ENCODE measurements around the gene SYPL2. TPM values are rescaled to one million over a fixed set of nuclear protein-coding genes. Genes with fewer than 3 reads are reported as not detected.

The SYPL2 gene
- total and polyA plus RNA-seq, 7 experiments from 2014 or later, result 0.43 TPM; not detected in 6

DNA sequence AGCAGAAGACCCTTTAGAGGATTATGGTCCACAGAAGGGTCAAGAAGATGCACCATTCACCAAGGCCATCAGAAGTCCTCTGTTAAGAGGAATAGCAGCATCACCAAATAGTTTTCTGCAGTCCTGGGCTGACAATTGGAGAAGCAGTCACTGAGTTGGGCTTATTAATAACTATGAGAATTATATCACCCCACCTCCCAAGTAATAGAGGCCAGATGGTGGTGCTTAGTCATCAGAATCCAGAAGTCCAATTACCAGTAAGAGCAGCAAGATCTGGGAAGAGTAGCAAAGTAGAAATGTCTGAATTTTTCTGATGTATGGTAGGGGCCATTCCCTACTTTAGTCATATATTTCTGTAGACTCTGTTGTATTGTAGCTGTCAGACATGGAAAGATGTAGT, 34.0 kb upstream of the SYPL2 start:
- Mint-ChIP-seq H3K36me3 (peaks cover 0 to 5% (median 1%) of the 10 kb centered on the region in 5 donors), H3K4me3 (no peak overlapping the region), H3K27me3 (peaks cover 6 to 13% (median 7%) of the 10 kb centered on the region in 5 donors), H3K4me1 (peaks cover 1 to 4% (median 3%) of the 10 kb centered on the region in 7 donors), H3K9me3 (peaks cover 0 to 6% (median 0%) of the 10 kb centered on the region in 11 donors), H3K27ac (no peak overlapping the region)
- no peak for ATAC-seq
- no peak for DNase-seq
- CTCF ChIA-PET, result no interaction called here
- Histone ChIP-seq H3K4me1 (ENCODE audit: control insufficient read depth in 2 of 2, insufficient read depth in 2 of 2, low read length in 2 of 2) (peaks cover 0 to under 1% of the 10 kb centered on the region in 2 donors), H3K27me3 (ENCODE audit: control insufficient read depth in 2 of 2, insufficient read depth in 2 of 2, low read length in 2 of 2) (no peaks in the 10 kb centered on the region), H3K4me3 (ENCODE audit: low read length) (no peak overlapping the region), H3K36me3 (ENCODE audit: control insufficient read depth in 2 of 3, insufficient read depth in 3 of 3, low read length in 3 of 3) (no peaks in the 10 kb centered on the region), H3K27ac (ENCODE audit: low read depth, low read length) (no peak overlapping the region), H3K9me3 (ENCODE audit: control insufficient read depth in 2 of 3, low read length in 3 of 3) (no peaks in the 10 kb centered on the region)
- intact Hi-C loops (cut with micrococcal nuclease), result no loop called here
- POLR2A ChIA-PET, result no interaction called here

DNA sequence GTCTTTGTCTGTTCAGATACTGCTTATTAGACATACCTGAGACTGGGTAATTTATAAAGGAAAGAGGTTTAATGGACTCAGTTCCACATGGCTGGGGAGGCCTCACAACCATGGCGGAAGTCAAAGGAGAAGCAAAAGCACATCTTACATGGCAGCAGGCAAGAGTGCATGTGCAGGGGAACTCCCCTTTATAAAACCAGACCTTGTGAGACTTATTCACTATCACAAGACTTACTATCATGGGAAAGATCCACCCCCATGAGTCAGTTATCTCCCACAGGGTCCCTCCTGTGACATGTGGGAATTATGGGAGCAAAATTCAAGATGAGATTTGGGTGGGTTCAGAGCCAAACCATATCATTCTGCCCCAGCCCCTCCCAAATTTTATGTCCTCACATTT, 33.0 kb upstream of the SYPL2 start:
- H3K27ac Mint-ChIP-seq, result no peak overlapping the region
- peaks cover 0 to 6% (median 0%) of the 10 kb centered on the region in 11 donors for H3K9me3 Mint-ChIP-seq
- Histone ChIP-seq H3K36me3 (ENCODE audit: control insufficient read depth in 2 of 3, insufficient read depth in 3 of 3, low read length in 3 of 3) (no peaks in the 10 kb centered on the region), H3K27ac (ENCODE audit: low read depth, low read length) (no peak overlapping the region), H3K27me3 (ENCODE audit: control insufficient read depth in 2 of 2, insufficient read depth in 2 of 2, low read length in 2 of 2) (no peaks in the 10 kb centered on the region), H3K4me1 (ENCODE audit: control insufficient read depth in 2 of 2, insufficient read depth in 2 of 2, low read length in 2 of 2) (no peaks in the 10 kb centered on the region), H3K4me3 (ENCODE audit: low read length) (no peak overlapping the region), H3K9me3 (ENCODE audit: control insufficient read depth in 2 of 3, low read length in 3 of 3) (no peaks in the 10 kb centered on the region)
- DNase-seq, result no peak
- no peak overlapping the region for H3K4me3 Mint-ChIP-seq
- no peak for ATAC-seq
- peaks cover 0 to 5% (median 1%) of the 10 kb centered on the region in 5 donors for H3K36me3 Mint-ChIP-seq
- peaks cover 6 to 13% (median 7%) of the 10 kb centered on the region in 5 donors for H3K27me3 Mint-ChIP-seq
- intact Hi-C loops (cut with micrococcal nuclease), result no loop called here
- H3K4me1 Mint-ChIP-seq, result no peaks in the 10 kb centered on the region
- POLR2A ChIA-PET, result no interaction called here
- CTCF ChIA-PET, result no interaction called here

GRCh38 chr1:109434484-109434883, 31.9 kb upstream of the SYPL2 start:
- Mint-ChIP-seq H3K4me3 (no peak overlapping the region), H3K27ac (no peak overlapping the region), H3K9me3 (peaks cover 0 to 6% (median 0%) of the 10 kb centered on the region in 11 donors), H3K36me3 (peaks cover 0 to 5% (median 0%) of the 10 kb centered on the region in 5 donors), H3K4me1 (no peaks in the 10 kb centered on the region), H3K27me3 (peaks cover 6 to 13% (median 7%) of the 10 kb centered on the region in 5 donors)
- intact Hi-C loops (cut with micrococcal nuclease), result no loop called here
- DNase-seq (no peak), ATAC-seq (no peak)
- Histone ChIP-seq H3K27ac (ENCODE audit: low read depth, low read length) (no peak overlapping the region), H3K9me3 (ENCODE audit: control insufficient read depth in 2 of 3, low read length in 3 of 3) (no peaks in the 10 kb centered on the region), H3K27me3 (ENCODE audit: control insufficient read depth in 2 of 2, insufficient read depth in 2 of 2, low read length in 2 of 2) (no peaks in the 10 kb centered on the region), H3K36me3 (ENCODE audit: control insufficient read depth in 2 of 3, insufficient read depth in 3 of 3, low read length in 3 of 3) (no peaks in the 10 kb centered on the region), H3K4me1 (ENCODE audit: control insufficient read depth in 2 of 2, insufficient read depth in 2 of 2, low read length in 2 of 2) (no peaks in the 10 kb centered on the region), H3K4me3 (ENCODE audit: low read length) (no peak overlapping the region)
- POLR2A ChIA-PET, result no interaction called here
- CTCF ChIA-PET, result no interaction called here

DNA sequence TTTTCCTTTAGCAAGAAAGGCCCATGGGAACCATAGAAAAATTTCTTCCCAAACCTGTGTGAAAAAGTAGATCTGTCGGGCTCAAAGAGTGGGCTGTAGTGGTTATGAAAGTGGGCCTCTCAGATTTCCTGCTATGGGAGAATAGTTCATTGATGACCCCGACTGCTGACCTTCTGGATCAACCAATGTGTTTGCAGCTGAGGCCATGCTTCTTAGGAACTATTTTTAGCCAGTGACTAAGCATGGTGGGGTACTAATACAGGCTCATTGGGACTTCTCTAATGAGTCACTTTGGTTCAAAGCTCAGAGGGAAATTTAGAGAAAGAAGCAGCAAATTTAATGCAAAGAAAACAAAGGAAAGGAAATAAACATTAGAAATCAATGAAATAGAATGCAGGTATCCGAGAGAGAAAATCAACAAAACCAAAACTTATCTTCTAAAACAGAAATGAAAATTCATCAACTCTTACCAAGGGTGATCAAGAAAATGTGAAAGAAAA, 27.5 kb upstream of the SYPL2 start:
- Mint-ChIP-seq H3K4me3 (no peak overlapping the region), H3K36me3 (peaks cover 0 to 5% (median 0%) of the 10 kb centered on the region in 5 donors), H3K4me1 (no peaks in the 10 kb centered on the region), H3K9me3 (peaks cover 0 to 6% (median 0%) of the 10 kb centered on the region in 11 donors), H3K27ac (no peak overlapping the region), H3K27me3 (peaks cover 6 to 13% (median 6%) of the 10 kb centered on the region in 5 donors)
- DNase-seq (no peak), ATAC-seq (no peak)
- Histone ChIP-seq H3K9me3 (ENCODE audit: control insufficient read depth in 2 of 3, low read length in 3 of 3) (no peaks in the 10 kb centered on the region), H3K36me3 (ENCODE audit: control insufficient read depth in 2 of 3, insufficient read depth in 3 of 3, low read length in 3 of 3) (no peaks in the 10 kb centered on the region), H3K4me1 (ENCODE audit: control insufficient read depth in 2 of 2, insufficient read depth in 2 of 2, low read length in 2 of 2) (no peaks in the 10 kb centered on the region), H3K27me3 (ENCODE audit: control insufficient read depth in 2 of 2, insufficient read depth in 2 of 2, low read length in 2 of 2) (peaks cover 0 to 5% of the 10 kb centered on the region in 2 donors), H3K27ac (ENCODE audit: low read depth, low read length) (no peak overlapping the region), H3K4me3 (ENCODE audit: low read length) (no peak overlapping the region)
- ChIA-PET POLR2A (no interaction called here), CTCF (no interaction called here)
- intact Hi-C loops (cut with micrococcal nuclease), result no loop called here

DNA sequence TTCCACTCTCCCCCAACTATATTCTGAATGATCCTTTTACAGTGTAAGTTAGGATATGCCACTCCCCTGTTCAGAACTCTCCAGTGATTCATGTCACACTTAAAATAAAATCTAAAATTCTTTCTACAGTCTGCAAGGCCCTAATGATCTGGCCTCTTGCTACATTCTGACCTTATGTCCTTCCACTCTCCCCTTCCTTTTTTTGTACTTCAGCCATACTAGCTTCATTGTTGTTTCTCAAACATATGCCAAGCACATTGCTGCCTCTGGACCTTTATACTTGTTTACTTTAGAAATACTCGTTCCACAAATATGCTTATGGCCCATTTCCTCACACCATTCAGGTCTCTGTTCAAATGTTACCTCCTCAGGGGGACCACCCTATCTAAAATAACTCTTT, 25.3 kb upstream of the SYPL2 start:
- Mint-ChIP-seq H3K9me3 (no peaks in the 10 kb centered on the region), H3K27ac (no peak overlapping the region), H3K4me1 (no peaks in the 10 kb centered on the region), H3K4me3 (no peak overlapping the region), H3K27me3 (peaks cover 4 to 12% (median 8%) of the 10 kb centered on the region in 5 donors), H3K36me3 (peaks cover 0 to 3% (median 0%) of the 10 kb centered on the region in 5 donors)
- DNase-seq (no peak), ATAC-seq (no peak)
- H3K4me3 ChIP-seq (ENCODE audit: low read length), result no peak overlapping the region
- no peaks in the 10 kb centered on the region for H3K9me3 ChIP-seq (ENCODE audit: control insufficient read depth in 2 of 3, low read length in 3 of 3)
- ChIA-PET CTCF (no interaction called here), POLR2A (no interaction called here)
- H3K4me1 ChIP-seq (ENCODE audit: control insufficient read depth in 2 of 2, insufficient read depth in 2 of 2, low read length in 2 of 2), result no peaks in the 10 kb centered on the region
- no peak overlapping the region for H3K27ac ChIP-seq (ENCODE audit: low read depth, low read length)
- no peaks in the 10 kb centered on the region for H3K36me3 ChIP-seq (ENCODE audit: control insufficient read depth in 2 of 3, insufficient read depth in 3 of 3, low read length in 3 of 3)
- H3K27me3 ChIP-seq (ENCODE audit: control insufficient read depth in 2 of 2, insufficient read depth in 2 of 2, low read length in 2 of 2), result peaks cover 3 to 5% of the 10 kb centered on the region in 2 donors
- intact Hi-C loops (cut with micrococcal nuclease), result no loop called here

DNA sequence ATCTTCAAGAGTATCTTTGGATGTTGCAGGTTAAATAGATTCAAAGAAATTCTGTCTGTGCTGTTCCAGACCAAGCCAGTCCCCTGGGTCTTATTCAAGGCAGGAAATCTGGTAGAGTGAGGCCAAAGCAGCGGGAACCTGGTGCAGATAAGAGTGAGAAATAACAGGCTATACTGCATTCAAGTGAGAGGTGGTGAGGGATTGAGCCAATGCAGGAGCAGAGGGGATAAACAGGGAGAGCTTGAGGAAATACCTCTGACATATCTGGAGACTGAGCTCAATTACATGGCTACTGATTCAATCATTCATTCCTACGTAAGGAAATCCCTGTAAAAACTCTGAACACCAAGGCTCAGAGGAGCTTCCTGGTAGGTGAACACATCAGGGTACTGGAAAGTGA, 22.9 kb upstream of the SYPL2 start:
- H3K27ac Mint-ChIP-seq, result no peak overlapping the region
- Histone ChIP-seq H3K4me3 (ENCODE audit: low read length) (no peak overlapping the region), H3K9me3 (ENCODE audit: control insufficient read depth in 2 of 3, low read length in 3 of 3) (no peaks in the 10 kb centered on the region), H3K27me3 (ENCODE audit: control insufficient read depth in 2 of 2, insufficient read depth in 2 of 2, low read length in 2 of 2) (peaks cover 3 to 5% of the 10 kb centered on the region in 2 donors), H3K4me1 (ENCODE audit: control insufficient read depth in 2 of 2, insufficient read depth in 2 of 2, low read length in 2 of 2) (no peaks in the 10 kb centered on the region), H3K27ac (ENCODE audit: low read depth, low read length) (no peak overlapping the region), H3K36me3 (ENCODE audit: control insufficient read depth in 2 of 3, insufficient read depth in 3 of 3, low read length in 3 of 3) (no peaks in the 10 kb centered on the region)
- no peaks in the 10 kb centered on the region for H3K4me1 Mint-ChIP-seq
- no peak for ATAC-seq
- intact Hi-C loops (cut with micrococcal nuclease), result no loop called here
- peaks cover 0 to 3% (median 0%) of the 10 kb centered on the region in 5 donors for H3K36me3 Mint-ChIP-seq
- CTCF ChIA-PET, result interaction anchor here (0.6 kb wide), 1 partner anchor 90 kb away, joined by 4 read pairs; no protein-coding TSS in a partner anchor
- DNase-seq, result no peak
- no peaks in the 10 kb centered on the region for H3K9me3 Mint-ChIP-seq
- H3K4me3 Mint-ChIP-seq, result no peak overlapping the region
- POLR2A ChIA-PET, result interaction anchor here (0.6 kb wide), 1 partner anchor 923 kb away, joined by 4 read pairs; no protein-coding TSS in a partner anchor
- H3K27me3 Mint-ChIP-seq, result peaks cover 4 to 27% (median 16%) of the 10 kb centered on the region in 5 donors

- Mint-ChIP-seq H3K9me3 (peaks cover 0 to 4% (median 0%) of the 10 kb centered on the region in 11 donors), H3K4me3 (no peak overlapping the region), H3K36me3 (peaks cover 0 to 3% (median 0%) of the 10 kb centered on the region in 5 donors), H3K27me3 (peaks cover 10 to 33% (median 16%) of the 10 kb centered on the region in 5 donors), H3K27ac (no peak overlapping the region), H3K4me1 (no peaks in the 10 kb centered on the region)
- DNase-seq (no peak), ATAC-seq (no peak)
- no peaks in the 10 kb centered on the region for H3K9me3 ChIP-seq (ENCODE audit: control insufficient read depth in 2 of 3, low read length in 3 of 3)
- POLR2A ChIA-PET, result interaction anchor here (0.6 kb wide), 1 partner anchor 924 kb away, joined by 4 read pairs; no protein-coding TSS in a partner anchor
- H3K4me1 ChIP-seq (ENCODE audit: control insufficient read depth in 2 of 2, insufficient read depth in 2 of 2, low read length in 2 of 2), result no peaks in the 10 kb centered on the region
- peaks cover 3 to 5% of the 10 kb centered on the region in 2 donors for H3K27me3 ChIP-seq (ENCODE audit: control insufficient read depth in 2 of 2, insufficient read depth in 2 of 2, low read length in 2 of 2)
- H3K4me3 ChIP-seq (ENCODE audit: low read length), result no peak overlapping the region
- CTCF ChIA-PET, result no interaction called here
- H3K36me3 ChIP-seq (ENCODE audit: control insufficient read depth in 2 of 3, insufficient read depth in 3 of 3, low read length in 3 of 3), result no peaks in the 10 kb centered on the region
- intact Hi-C loops (cut with micrococcal nuclease), result no loop called here
- no peak overlapping the region for H3K27ac ChIP-seq (ENCODE audit: low read depth, low read length)
Observed at GRCh38 chr1:109444346-109444745, 22.0 kb upstream of the SYPL2 start.

All from naive thymus-derived CD4-positive, alpha-beta T cell (primary cell).